HepG2 (cell line): ENCODE measurements around the gene HYDIN. TPM values are rescaled to one million over a fixed set of nuclear protein-coding genes. Genes with fewer than 3 reads are reported as not detected.

Experiments
- ATAC-seq: fragments of 200-7000 bp; cut with Tn5 transposase; 3 replicates; pipeline ENCODE4 v1.9.1; 2020; ENCODE audit warnings: mild to moderate bottlenecking, moderate library complexity
- BruUV-seq: library from RNA; stranded (reverse); fragments of 400-500 nt; replicated peaks from 2 replicates; lab custom pipeline; 2021; lab: Mats Ljungman, UMichigan
- CTCF ChIA-PET: fragments of 300-600 bp; formaldehyde crosslinking; extraction: SDS; loops from one replicate; lab custom pipeline; 2021; ENCODE audit warnings: low total read pairs, inconsistent platforms, low intra/inter-chr PET ratio; lab: Yijun Ruan, JAX
- POLR2A ChIA-PET: fragments of 350-600 bp; sonication (Branson Sonifier 250); formaldehyde crosslinking; loops from one replicate; lab custom pipeline; 2020; ENCODE audit warnings: antibody characterized with exemption, inconsistent platforms; lab: Yijun Ruan, JAX
- DNase-seq: peaks from one replicate; pipeline ENCODE4 v3.0.0-alpha.2; 2015; ENCODE audit warnings: low spot score
- FAIRE-seq: peaks from 3 replicates; lab custom pipeline; 2011; peaks lifted over from hg19 to GRCh38; lab: Jason Lieb, UNC
- H2AFZ ChIP-seq: one replicate; pipeline ENCODE4 v1.6.1; 2011; ENCODE audit warnings: low read length, inconsistent platforms
- H3K27ac ChIP-seq: fragments of 300-600 bp; 3 replicates; pipeline ENCODE4 v1.8.0; 2011; ENCODE audit warnings: mixed run types, mild to moderate bottlenecking, mixed read lengths, low read length, inconsistent platforms; ENCODE audit not compliant: insufficient read depth; ENCODE audit errors: extremely low read length
- H3K27me3 ChIP-seq, 2 experiments: fragments of 200-600 bp in 1 of 2; 2 replicates in 1 of 2; 3 replicates in 1 of 2; pipeline versions ENCODE4 v1.6.0 to v1.8.0; 2011; ENCODE audit warnings: low read length in 2 of 2, mild to moderate bottlenecking in 2 of 2, moderate library complexity in 2 of 2, inconsistent platforms in 1 of 2; ENCODE audit not compliant: insufficient read depth in 2 of 2, control insufficient read depth in 1 of 2
- H3K36me3 ChIP-seq, 2 experiments: fragments of 200-600 bp in 1 of 2; replicated peaks in 1 of 2; 2 replicates in 1 of 2; 3 replicates in 1 of 2; pipeline versions ENCODE4 v1.5.1 to v1.8.0; 2011; ENCODE audit warnings: low read length in 2 of 2, inconsistent platforms in 1 of 2; ENCODE audit not compliant: insufficient read depth in 2 of 2, control insufficient read depth in 1 of 2
- H3K4me1 ChIP-seq: 2 replicates; pipeline ENCODE4 v1.5.1; 2012; ENCODE audit warnings: low read length, inconsistent platforms; ENCODE audit not compliant: insufficient read depth
- H3K4me2 ChIP-seq: 2 replicates; pipeline ENCODE4 v1.6.0; 2011; ENCODE audit warnings: low read depth, low read length, inconsistent platforms
- H3K4me3 ChIP-seq, 3 experiments: fragments of 200-600 bp in 1 of 3; sonication (generic), shearing (Covaris generic) in 1 of 3; replicated peaks in 1 of 3; 2 replicates each; pipeline ENCODE4 v1.5.1; 2011 to 2016; ENCODE audit warnings: low read length in 3 of 3, inconsistent platforms in 2 of 3, low read depth in 2 of 3, mild to moderate bottlenecking in 2 of 3, control low read depth in 1 of 3, mixed read lengths in 1 of 3; ENCODE audit not compliant: insufficient read depth in 1 of 3
- H3K79me2 ChIP-seq: one replicate; pipeline ENCODE4 v1.6.1; 2011; ENCODE audit warnings: low read length, inconsistent platforms; ENCODE audit not compliant: insufficient read depth
- H3K9ac ChIP-seq: 2 replicates; pipeline ENCODE4 v1.6.0; 2011; ENCODE audit warnings: mild to moderate bottlenecking, low read depth, low read length, inconsistent platforms; ENCODE audit not compliant: insufficient read depth
- H3K9me3 ChIP-seq: 2 replicates; pipeline ENCODE4 v1.5.1; 2012; ENCODE audit warnings: mild to moderate bottlenecking, low read length
- H4K20me1 ChIP-seq: 2 replicates; pipeline ENCODE4 v1.6.0; 2011; ENCODE audit warnings: inconsistent platforms, mild to moderate bottlenecking, low read length, moderate library complexity; ENCODE audit not compliant: insufficient read depth
- AGO2 ChIP-seq: fragments of 200-400 bp; formaldehyde crosslinking; optimal IDR thresholded peaks from 2 replicates; pipeline ENCODE3; 2017; ENCODE audit warnings: mild to moderate bottlenecking, low read depth, low read length, moderate library complexity
- HNRNPK ChIP-seq: fragments of 200-400 bp; formaldehyde crosslinking; IDR thresholded peaks from 2 replicates; pipeline ENCODE4 v1.6.1; 2018; ENCODE audit warnings: low read length, low read depth, moderate library complexity, mild to moderate bottlenecking; ENCODE audit not compliant: poor library complexity, severe bottlenecking
- IRF2 ChIP-seq: IDR thresholded peaks from 2 replicates; pipeline ENCODE4 v1.6.1; 2018; ENCODE audit warnings: missing genetic modification reagents, missing compliant biosample characterization
- SP2 ChIP-seq: sonication (generic); formaldehyde crosslinking; IDR thresholded peaks from 2 replicates; pipeline ENCODE4 v1.5.1; 2020; ENCODE audit warnings: mild to moderate bottlenecking, missing genetic modification reagents
- WGBS: methylation state at CpG from one replicate; pipeline ENCODE4 v1.1.6; 2017; ENCODE audit warnings: low lambda C conversion rate; 5-methylcytosine and 5-hydroxymethylcytosine counted together
- in situ Hi-C: cut with HindIII; loops from 2 replicates; pipeline ENCODE4 v1.10.0; 2017; ENCODE audit warnings: low pct_unique_long_range_greater_than_20kb; ENCODE audit not compliant: extremely low pct_ligation_motif_present
- intact Hi-C: fragments of 100-400 bp; cut with micrococcal nuclease; formaldehyde crosslinking; loops from one replicate; pipeline ENCODE4 v1.10.0; 2022; ENCODE audit not compliant: unreplicated experiment
- polyA plus RNA-seq, 8 experiments: library from polyadenylated mRNA; depleted of rRNA in 3 of 8; stranded (reverse) in 7 of 8; unstranded in 1 of 8; fragments of >200 nt; fragmentation: Illumina TruSeq in 4 of 8; extraction: Trizol in 4 of 8; gene quantifications; 2 replicates each; pipeline versions ENCODE4 v1.2.1 to v1.2.3, GENCODE V29; 2011 to 2016; ENCODE audit warnings: low read depth in 4 of 8, missing spikeins in 1 of 8, mixed read lengths in 1 of 8; ENCODE audit not compliant: insufficient read depth in 1 of 8
- total RNA-seq, 5 experiments: library from RNA; depleted of rRNA; stranded (reverse); fragments of >200 nt; fragmentation: Illumina TruSeq; extraction: Trizol; gene quantifications; 2 replicates each; pipeline ENCODE4 v1.2.3, GENCODE V29; 2016; ENCODE audit warnings: low read depth in 1 of 5
- TF ChIP-seq, protein P1 (sequence below): sonication (generic); formaldehyde crosslinking; IDR thresholded peaks from 2 replicates; pipeline ENCODE4 v1.4.0; 2020; ENCODE audit warnings: missing genetic modification reagents
- TF ChIP-seq, protein P2 (sequence below): sonication (generic); formaldehyde crosslinking; IDR thresholded peaks from 2 replicates; pipeline ENCODE4 v1.4.0; 2020; ENCODE audit warnings: missing genetic modification reagents

HYDIN gene
- total and polyA plus RNA-seq, 2 of the 13 experiments (the other 11 are each of a cell fraction or from before 2014, with no cell fraction given): not detected

DNA sequence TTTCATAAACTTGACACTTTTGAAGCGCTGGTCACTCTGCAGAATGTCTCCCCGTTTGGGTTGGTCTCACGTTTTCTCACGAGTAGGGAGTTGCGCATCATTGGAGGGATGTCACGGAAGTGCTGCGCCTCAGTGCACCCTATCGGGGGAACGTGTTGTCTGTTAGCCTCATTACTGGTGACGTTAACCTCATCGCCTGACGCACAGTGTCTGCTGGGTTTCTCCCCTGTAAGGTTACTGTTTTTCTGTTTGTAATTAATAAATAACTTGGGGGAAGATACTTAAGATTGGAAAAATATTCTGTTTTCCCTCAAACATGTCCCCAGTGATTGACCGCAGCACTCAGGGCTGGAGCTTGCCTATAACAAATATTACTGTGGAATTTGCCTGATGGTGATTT, 456.3 kb downstream of the HYDIN start:
- H3K9me3 ChIP-seq: no peaks in the 10 kb centered on the region
- FAIRE-seq: no peak
- TF ChIP-seq HNRNPK (peak; percentile 82), IRF2 (CRISPR knock-in tag) (no peak)
- ChIA-PET POLR2A (interaction anchor here (1.5 kb wide), 1 partner anchor 92 kb away, joined by 3 read pairs; no protein-coding TSS in a partner anchor), CTCF (interaction anchor here (0.7 kb wide), 1 partner anchor 60 kb away, joined by 4 read pairs; no protein-coding TSS in a partner anchor)
- no peak overlapping the region for H2AFZ ChIP-seq
- H3K27me3 ChIP-seq: no peaks in the 10 kb centered on the region
- no peak overlapping the region for H3K4me2 ChIP-seq
- in situ Hi-C loops: no loop called here
- no peak overlapping the region for H3K27ac ChIP-seq
- no peaks in the 10 kb centered on the region for H3K79me2 ChIP-seq
- no peak overlapping the region for H3K4me3 ChIP-seq
- no peaks in the 10 kb centered on the region for H4K20me1 ChIP-seq
- peaks cover 23 to 63% of the 10 kb centered on the region in 2 experiments for H3K36me3 ChIP-seq
- H3K9ac ChIP-seq: no peak overlapping the region
- H3K4me1 ChIP-seq: peaks cover 16% of the 10 kb centered on the region
- DNase-seq: no peak
- 95% methylated on average over 13 of the region's 13 CpGs for WGBS
- no TSS peak for BruUV-seq
- no peak for ATAC-seq
- intact Hi-C loops: no loop called here

DNA sequence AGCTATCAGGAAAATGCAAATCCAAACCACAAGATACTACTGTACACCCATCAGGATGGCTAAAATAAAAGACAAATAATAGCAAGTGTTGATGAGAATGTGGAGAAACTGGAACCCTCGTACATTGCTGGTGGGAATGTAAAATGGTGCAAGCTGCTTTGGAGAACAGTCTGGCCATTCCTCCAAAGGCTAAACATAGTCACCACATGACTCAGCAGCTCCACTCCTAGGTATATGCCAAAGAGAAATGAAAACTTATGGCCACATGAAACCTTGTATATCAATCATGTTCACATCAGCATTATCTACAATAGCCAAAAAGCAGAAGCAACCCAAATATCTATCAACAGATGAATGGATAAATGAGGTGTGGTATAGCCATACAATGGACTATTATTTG, 458.0 kb downstream of the HYDIN start:
- Histone ChIP-seq H2AFZ (no peak overlapping the region), H4K20me1 (no peaks in the 10 kb centered on the region), H3K9me3 (no peaks in the 10 kb centered on the region), H3K27me3 (no peaks in the 10 kb centered on the region), H3K4me2 (no peak overlapping the region), H3K27ac (no peak overlapping the region), H3K4me3 (no peak overlapping the region), H3K4me1 (peaks cover 12% of the 10 kb centered on the region), H3K36me3 (peaks cover 23 to 63% of the 10 kb centered on the region in 2 experiments), H3K9ac (no peak overlapping the region), H3K79me2 (no peaks in the 10 kb centered on the region)
- WGBS: 94% methylated on average over 1 of the region's 1 CpG
- no TSS peak for BruUV-seq
- TF ChIP-seq SP2 (CRISPR knock-in tag): no peak
- TF ChIP-seq, protein P1, sequence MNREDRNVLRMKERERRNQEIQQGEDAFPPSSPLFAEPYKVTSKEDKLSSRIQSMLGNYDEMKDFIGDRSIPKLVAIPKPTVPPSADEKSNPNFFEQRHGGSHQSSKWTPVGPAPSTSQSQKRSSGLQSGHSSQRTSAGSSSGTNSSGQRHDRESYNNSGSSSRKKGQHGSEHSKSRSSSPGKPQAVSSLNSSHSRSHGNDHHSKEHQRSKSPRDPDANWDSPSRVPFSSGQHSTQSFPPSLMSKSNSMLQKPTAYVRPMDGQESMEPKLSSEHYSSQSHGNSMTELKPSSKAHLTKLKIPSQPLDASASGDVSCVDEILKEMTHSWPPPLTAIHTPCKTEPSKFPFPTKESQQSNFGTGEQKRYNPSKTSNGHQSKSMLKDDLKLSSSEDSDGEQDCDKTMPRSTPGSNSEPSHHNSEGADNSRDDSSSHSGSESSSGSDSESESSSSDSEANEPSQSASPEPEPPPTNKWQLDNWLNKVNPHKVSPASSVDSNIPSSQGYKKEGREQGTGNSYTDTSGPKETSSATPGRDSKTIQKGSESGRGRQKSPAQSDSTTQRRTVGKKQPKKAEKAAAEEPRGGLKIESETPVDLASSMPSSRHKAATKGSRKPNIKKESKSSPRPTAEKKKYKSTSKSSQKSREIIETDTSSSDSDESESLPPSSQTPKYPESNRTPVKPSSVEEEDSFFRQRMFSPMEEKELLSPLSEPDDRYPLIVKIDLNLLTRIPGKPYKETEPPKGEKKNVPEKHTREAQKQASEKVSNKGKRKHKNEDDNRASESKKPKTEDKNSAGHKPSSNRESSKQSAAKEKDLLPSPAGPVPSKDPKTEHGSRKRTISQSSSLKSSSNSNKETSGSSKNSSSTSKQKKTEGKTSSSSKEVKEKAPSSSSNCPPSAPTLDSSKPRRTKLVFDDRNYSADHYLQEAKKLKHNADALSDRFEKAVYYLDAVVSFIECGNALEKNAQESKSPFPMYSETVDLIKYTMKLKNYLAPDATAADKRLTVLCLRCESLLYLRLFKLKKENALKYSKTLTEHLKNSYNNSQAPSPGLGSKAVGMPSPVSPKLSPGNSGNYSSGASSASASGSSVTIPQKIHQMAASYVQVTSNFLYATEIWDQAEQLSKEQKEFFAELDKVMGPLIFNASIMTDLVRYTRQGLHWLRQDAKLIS (CRISPR knock-in tag): no peak
- no peak for TF ChIP-seq AGO2
- TF ChIP-seq, protein P2, sequence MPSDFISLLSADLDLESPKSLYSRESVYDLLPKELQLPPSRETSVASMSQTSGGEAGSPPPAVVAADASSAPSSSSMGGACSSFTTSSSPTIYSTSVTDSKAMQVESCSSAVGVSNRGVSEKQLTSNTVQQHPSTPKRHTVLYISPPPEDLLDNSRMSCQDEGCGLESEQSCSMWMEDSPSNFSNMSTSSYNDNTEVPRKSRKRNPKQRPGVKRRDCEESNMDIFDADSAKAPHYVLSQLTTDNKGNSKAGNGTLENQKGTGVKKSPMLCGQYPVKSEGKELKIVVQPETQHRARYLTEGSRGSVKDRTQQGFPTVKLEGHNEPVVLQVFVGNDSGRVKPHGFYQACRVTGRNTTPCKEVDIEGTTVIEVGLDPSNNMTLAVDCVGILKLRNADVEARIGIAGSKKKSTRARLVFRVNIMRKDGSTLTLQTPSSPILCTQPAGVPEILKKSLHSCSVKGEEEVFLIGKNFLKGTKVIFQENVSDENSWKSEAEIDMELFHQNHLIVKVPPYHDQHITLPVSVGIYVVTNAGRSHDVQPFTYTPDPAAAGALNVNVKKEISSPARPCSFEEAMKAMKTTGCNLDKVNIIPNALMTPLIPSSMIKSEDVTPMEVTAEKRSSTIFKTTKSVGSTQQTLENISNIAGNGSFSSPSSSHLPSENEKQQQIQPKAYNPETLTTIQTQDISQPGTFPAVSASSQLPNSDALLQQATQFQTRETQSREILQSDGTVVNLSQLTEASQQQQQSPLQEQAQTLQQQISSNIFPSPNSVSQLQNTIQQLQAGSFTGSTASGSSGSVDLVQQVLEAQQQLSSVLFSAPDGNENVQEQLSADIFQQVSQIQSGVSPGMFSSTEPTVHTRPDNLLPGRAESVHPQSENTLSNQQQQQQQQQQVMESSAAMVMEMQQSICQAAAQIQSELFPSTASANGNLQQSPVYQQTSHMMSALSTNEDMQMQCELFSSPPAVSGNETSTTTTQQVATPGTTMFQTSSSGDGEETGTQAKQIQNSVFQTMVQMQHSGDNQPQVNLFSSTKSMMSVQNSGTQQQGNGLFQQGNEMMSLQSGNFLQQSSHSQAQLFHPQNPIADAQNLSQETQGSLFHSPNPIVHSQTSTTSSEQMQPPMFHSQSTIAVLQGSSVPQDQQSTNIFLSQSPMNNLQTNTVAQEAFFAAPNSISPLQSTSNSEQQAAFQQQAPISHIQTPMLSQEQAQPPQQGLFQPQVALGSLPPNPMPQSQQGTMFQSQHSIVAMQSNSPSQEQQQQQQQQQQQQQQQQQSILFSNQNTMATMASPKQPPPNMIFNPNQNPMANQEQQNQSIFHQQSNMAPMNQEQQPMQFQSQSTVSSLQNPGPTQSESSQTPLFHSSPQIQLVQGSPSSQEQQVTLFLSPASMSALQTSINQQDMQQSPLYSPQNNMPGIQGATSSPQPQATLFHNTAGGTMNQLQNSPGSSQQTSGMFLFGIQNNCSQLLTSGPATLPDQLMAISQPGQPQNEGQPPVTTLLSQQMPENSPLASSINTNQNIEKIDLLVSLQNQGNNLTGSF: no peak
- no peak for FAIRE-seq
- in situ Hi-C loops: no loop called here
- DNase-seq: no peak
- ChIA-PET POLR2A (no interaction called here), CTCF (interaction anchor here (2.6 kb wide), 1 partner anchor 116 kb away, joined by 17 read pairs; no protein-coding TSS in a partner anchor)
- no peak for ATAC-seq
- intact Hi-C loops: no loop called here
